PC-3 (cell line): ENCODE data around the gene SSBP2.

Experiments
- CTCF ChIP-seq: fragments of 300-600 bp; sonication (generic); conservative IDR thresholded peaks from 2 replicates; pipeline ENCODE4 v1.5.1; 2017; ENCODE audit warnings: antibody characterized with exemption, low read depth, mild to moderate bottlenecking, low read length
- EZH2phosphoT487 ChIP-seq: fragments of 300-600 bp; sonication (generic); IDR thresholded peaks from 2 replicates; pipeline ENCODE4 v1.6.1; 2018; ENCODE audit warnings: mild to moderate bottlenecking, antibody characterized with exemption, low read length, borderline replicate concordance

GRCh38 chr5:81418606-81419005 lies 332.3 kb downstream of the SSBP2 start:
- TF ChIP-seq CTCF (no peak), EZH2phosphoT487 (no peak)
